ENCODE data around the gene SETBP1.
"Not testable (repeated sequence)": the region's sequence is repeated elsewhere in the genome, so short reads cannot be mapped to it uniquely, and the experiment has no call there.

SETBP1 gene

DNA sequence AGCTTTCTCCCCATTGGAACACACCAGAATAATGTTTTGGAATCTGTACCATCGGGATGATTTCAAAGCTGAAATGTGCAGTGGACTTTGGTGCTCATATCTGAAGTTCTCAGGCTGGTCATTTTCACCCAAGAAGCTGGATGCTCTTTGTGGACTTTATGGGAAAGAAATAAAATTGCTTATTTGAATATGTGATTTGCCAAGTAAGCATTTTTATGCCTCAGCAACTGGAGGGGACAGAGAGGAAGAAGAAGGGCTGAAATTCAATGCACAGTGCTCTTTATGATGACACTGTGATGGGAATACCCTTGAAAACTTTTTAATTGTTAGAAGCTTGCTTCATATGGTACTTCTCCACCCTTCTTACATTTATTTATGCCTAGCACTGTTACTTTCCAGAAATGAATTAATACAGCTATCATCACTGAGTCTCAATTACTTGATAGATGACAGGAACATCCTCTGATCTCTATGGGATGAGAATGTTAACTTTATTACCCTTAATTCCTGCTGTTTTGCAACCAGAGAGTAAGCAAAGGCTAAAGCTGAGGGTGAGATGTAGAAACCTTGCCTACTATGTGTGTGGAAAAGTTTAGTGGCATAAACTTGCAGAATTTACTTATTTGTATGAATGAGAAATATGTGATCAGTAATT is 23.6 kb downstream of the SETBP1 start:
- DNase-seq (ENCODE audit: low spot score), result no peak

DNA sequence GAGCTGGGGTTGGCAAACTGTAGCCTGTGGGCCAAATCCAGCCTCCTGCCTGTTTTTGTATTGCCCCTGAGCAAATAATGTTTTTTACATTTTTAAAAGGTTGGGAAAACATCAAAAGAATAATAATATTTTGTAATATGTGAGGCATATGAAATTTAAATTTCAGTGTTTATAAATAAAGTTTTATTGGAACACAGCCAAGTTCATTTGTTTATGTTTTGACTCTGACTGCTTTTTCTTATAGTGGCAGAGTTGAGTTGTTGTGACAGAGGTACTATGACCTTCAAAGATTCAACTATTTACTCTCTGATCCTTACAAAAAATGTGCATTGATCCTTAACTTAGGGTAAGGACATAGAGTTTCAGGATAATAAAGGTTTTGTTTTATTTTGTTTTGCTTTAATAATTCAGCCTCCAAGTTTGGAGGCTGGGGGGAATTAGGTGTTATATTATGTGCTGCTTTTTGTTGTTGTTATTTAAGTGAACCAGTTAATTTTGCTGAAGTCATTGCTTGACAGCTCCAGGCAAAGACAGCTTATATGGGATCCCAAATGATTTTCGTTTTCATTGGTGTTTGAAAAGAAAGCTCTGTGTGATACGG is 24.5 kb downstream of the SETBP1 start:
- no peak for DNase-seq (ENCODE audit: low spot score)

DNA sequence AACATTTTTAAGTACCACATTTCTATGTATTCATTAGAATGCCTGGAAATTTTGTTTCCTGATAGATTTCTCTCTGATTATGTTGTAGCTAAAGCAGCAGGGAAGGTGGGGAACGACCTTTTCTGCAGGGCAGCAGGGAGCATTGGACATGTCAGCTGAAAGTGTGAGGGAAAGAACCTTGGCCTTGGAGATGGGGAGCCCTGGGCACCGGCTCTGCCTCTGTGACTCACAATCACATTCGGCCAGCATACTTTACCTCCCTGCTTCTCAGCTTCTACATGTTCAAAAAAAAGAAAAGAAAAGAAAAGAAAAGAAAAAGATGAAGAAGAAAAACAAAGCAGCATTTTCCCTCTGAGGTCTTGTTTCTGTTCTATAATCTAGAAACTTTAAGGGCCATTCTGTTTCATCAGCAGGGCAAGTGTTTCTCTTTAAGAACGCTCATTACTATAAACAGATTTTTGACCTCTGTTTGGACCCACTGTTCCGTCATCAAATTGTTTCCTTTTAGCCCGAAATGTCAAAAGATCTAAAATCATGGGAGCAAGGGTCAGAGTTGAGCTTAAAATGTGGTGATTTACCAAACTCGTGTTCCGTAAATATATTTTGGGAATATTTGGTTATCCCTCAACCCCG is 27.9 kb downstream of the SETBP1 start:
- DNase-seq (ENCODE audit: low spot score), result no peak

DNA sequence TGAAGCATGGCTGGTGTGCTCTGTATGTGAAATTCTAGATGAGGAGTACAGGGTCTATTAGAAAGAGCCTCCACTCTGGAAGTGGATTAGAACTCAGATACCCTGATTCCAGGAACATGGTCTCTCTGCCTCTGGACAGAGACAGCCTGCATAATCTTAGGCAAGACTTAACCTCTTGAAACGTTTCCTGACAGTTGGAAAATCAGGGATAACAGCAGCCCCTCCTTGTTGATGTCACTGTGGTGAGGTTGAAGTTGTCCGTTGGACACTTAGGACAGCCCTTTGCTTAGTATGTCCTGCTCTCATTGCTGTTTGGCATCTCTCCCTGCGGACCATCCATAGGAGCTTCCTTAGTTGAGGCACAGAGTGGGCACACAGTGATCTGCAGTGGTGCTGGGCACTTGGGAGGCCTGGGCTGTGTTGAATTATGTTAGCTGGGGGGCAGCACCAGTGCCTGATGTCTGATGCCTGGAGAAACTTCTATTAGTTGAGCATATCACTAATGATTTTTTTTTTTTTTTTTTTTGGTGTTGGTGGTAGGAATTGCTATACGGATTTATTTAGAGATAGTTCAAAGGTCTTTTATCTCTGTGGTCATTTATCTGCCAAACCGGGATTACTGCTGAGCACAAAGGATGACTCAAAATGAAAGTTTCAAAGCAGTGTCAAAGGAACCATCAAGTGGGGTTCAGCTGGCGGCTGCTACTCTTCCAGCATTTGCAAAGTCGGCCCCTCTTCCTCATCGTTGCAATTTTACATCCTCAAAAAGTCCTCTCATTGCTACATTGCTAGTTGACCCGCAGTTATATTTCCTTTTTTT is 28.8 kb downstream of the SETBP1 start:
- DNase-seq (ENCODE audit: low spot score), result peak; percentile 69

DNA sequence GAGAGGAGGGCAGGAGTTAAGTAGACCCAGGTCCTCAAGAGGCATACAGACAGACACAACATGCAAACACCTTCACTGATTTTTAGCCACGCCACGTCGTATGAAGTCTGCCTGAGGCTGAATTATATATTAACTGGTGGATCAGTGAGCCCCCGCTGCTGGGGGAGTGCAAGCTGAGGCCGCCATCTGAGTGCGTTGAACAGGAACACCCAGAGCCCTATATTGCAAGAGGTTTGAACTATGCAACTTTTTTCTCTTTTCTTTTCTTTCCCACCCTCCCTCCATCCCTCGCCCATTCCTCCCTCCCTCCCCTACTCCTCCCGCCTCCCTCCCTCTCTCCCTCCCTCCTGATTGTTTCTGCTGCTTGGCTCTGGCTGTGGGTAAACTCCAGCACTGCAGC is 30.2 kb downstream of the SETBP1 start:
- no peak for DNase-seq (ENCODE audit: low spot score)

DNA sequence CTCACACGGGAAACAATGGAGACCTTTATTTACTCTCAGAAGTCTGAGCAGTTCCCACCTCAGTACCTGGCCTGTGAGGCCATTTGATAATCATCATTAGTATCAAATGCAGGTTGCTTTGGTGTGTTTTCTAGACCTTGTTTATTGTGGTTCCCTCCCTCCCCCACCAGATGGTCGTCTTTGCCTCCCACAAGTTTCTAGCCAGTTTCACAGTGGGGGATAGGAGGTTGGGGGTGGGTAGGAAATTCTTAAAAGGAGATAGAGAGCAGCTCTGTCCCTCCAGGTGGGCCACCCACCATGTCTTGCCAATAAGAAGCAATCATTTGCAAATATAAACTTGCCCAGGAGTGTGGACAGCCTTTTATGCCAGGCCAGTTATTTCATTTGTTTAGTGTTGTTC is 31.3 kb downstream of the SETBP1 start:
- no peak for DNase-seq (ENCODE audit: low spot score)

DNA sequence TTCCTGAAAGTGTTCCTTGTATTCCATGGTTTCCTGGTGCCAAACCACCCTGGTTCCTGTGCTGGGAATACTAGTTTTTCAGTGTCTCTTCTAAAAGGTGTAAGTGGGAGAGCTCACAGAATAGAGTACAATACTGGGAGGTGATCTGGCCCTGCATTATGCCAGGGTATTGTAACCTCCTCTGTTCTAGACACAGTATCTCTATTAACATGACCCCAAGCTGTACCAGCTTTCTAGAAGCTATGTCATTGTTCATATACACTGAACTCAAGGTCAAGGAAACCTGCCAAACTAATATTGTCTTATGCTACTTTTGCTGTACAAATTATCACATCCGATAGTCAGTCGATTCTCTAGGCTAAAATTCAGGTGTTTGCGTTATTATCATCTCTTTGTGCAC is 32.7 kb downstream of the SETBP1 start:
- DNase-seq (ENCODE audit: low spot score), result no peak

DNA sequence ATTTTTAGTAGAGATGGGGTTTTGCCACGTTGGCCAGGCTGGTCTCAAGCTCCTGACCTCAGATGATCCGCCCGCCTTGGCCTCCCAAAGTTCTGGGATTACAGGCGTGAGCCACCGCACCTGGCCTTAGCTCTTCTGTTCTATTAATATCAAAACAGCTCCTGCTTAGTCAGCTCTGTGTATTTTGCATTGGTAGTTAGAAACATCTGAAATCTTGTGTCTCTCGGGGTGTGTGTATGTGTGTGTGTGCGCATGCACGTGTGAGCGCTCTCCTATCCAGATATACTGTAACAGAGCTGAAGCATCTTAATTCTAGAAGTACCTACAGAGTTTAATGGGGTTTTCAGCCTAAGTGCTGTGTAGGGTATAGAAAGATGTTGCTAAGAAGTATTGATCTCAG is 33.7 kb downstream of the SETBP1 start:
- no peak for DNase-seq (ENCODE audit: low spot score)

DNA sequence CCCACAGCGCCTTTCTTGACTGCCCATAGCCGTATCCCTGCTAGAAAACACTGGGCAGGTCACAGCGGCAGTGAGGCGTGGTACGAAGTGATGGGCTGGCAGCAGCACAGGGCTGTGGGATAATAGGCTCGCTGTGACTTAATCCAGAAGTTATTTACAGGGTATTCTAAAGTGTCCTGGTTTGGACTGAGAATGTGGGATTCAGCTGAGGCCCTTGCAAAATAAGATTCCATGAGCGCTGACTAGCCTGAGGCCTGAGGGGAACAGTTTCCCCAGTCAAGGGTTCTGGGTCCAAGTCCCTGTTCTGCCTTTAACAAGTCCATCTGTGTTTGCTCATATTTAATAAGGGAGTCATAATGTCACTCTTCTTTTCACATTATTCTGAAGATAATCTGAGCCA is 34.6 kb downstream of the SETBP1 start:
- no peak for DNase-seq (ENCODE audit: low spot score)

DNA sequence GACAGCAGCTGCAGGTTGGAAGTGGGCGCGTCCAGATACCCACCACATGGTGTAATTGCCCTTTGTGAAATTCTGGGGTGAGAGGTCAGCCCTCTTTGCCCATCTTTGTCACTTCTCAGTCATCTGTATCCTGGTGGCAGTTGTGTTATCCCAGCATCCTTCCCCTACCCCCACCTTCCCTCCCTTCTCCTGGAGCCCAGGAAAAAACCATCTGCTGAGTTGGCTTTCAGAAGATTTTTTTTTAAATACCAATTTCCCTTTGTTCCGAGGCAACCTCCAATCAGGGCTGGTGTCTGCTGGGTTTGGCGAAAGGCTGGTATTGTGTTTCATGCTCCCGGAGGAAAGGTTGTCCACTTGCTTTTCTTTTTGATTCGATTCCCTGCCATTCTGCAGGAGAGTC is 35.2 kb downstream of the SETBP1 start:
- no peak for DNase-seq (ENCODE audit: low spot score)

DNA sequence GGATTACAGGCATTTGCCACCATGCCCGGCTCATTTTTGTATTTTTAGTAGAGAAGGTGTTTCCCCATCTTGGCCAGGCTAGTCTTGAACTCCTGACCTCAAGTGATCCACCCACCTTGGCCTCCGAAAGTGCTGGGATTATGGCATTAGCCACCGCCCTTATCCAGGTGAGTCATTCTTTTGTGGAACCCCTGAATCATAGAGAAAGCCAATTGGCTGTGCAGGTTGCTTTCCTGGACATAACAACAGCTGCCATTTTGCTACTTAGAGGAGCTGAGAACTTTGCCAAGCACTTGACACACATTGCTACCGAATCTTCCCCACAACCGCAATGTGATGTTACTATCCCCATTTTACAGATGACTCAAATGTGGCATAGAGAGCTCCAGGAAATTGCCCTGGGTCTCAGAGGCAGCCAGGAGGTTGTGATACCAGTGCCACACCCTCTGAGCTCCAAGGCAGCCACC is 36.0 kb downstream of the SETBP1 start:
- no peak for DNase-seq (ENCODE audit: low spot score)

DNA sequence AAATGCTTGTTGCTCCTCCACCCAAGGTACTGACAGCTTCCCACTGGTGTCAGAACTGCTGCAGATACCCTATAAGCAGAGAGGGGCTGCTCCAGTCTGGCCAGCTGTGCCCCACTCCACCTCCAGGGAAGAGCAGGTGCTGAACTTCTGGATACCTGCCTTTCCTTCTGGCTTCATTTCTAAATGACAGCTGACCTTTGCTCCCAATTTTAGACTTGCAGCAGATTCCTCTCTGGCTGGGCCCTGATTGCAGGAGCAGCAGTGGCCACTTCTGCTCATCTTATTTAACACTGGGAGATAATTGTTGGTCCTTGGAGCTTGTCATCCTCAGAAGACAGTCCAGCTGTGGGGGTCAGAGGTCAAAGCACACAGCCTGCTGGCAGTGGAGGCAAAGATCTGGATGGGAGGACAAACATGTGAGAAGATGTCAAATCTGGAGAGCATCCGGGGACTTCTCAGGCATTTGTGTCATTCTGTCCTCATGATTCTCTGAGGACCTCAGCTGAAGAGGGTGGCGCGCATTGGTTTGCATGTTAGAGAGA is 38.9 kb downstream of the SETBP1 start:
- DNase-seq (ENCODE audit: low spot score), result no peak

DNA sequence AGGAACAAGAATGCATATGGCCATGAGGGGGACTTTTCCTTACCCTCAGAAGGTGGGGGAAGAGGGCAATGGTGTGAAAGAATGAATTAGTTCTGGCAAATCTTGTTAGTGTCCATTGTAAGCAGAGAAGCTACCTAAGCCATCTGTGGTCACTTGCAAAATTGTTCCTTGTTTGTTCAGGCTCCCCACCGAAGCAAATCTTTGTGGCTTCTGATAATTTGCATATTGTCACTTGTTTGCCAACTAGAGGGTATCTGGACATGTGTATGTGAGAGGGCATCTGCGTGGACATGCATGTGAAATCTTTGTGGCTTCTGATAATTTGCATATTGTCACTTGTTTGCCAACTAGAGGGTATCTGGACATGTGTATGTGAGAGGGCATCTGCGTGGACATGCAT is 41.1 kb downstream of the SETBP1 start:
- DNase-seq (ENCODE audit: low spot score), result not testable (repeated sequence)

DNA sequence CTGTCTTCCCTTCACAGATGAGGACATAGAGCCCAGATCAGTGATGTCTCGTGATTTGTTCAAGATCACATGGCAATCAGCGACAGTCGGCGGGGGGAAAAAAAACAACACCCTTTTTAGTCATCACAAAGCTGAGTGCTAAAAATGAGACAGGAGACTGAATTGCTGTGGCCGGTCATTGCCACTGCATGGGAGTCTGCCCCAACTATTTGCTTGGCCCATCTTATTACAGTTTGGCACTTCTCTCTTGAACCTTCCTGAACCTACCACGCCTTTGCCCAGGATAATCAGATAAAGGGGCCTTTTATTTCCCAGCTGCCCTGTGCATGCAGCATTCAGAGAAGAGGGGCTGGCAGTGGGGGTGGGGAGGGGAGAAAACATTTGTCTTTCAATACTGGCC is 42.7 kb downstream of the SETBP1 start:
- peak; percentile 51 for DNase-seq (ENCODE audit: low spot score)

DNA sequence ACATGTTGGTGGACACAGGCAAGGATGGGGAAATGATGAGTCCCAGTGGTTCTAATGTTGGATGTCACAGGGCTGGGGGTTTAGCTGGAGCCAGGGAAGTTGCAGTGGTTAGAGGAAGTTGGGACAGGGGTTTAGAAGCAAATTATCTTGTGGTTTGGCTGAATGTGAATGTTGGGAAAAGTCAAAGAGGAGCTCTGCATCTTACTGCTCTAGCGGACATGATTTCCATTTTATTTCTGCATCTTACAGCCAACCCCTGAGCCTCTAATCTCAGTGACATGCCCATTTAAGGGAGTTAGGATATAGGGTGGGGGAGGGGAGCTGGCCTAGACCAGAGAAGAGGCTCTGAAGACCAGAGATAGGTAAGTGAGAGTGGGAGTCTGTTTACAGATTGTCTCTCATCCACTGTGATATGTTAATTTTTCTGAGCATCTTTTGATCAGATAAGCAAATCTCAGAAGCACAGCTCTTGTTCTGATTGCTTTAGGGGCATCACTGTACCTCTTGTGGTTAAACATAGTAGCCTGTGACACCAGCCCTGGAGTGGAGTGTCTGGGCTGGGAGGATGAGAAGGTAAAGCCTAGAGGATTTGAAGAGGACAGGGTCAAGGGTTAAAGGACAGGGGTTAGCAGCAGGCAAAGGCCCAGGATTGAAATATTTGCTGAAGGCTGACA is 43.6 kb downstream of the SETBP1 start:
- peak; percentile 51 for DNase-seq (ENCODE audit: low spot score)

DNA sequence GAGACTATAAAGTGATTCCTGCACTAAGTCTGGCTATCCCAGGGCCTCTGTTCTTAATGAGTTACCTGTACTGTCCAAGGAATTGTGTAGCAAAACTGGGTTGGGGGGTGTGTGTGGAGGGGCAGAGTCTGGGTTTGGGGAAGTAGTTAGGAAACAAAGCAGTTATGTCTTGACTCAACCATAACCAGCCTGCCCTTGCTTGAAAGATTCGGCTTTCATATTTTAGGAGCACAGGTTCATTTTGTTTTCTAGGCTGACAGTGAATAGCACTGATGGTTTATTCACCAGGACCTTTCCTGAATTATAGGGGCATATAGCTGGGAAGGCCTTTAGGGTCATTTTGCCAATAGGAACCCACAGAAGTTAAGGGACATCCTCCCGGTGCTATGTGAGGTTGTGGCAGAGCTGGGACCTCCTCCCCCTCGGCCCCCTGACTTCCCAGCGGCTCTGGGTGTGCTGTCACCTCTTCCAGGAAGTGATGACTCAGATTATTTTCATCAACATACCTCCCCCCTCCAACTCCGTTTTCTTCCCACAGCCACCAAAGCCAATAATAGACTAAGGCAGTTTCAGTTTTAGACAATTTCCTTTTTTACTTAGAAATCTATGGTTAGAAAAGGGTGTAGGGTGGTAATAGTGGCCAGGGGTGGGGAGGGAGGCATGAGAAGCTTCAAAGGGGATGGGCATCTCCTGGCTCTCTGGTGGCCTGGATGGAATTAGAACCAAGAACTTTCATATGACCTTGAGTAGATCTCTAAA is 44.8 kb downstream of the SETBP1 start:
- DNase-seq (ENCODE audit: low spot score), result peak; percentile 60

DNA sequence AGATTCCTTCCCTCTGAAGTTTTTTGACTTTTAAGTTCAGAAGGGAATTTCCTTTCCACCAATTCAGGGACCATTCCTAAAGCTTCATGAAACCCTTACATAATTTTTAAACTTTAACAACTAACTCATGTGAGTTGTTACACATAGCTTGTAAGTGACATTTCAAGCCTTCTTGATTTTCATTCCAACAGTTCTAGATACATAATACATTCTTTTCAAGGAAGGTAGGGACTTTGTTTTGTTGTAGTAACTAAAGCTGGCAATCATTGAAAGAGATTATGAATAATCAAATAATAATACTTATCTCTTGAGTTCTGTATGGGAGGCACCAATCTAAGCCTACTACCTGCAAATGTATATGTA is 45.4 kb downstream of the SETBP1 start:
- no peak for DNase-seq (ENCODE audit: low spot score)

DNA sequence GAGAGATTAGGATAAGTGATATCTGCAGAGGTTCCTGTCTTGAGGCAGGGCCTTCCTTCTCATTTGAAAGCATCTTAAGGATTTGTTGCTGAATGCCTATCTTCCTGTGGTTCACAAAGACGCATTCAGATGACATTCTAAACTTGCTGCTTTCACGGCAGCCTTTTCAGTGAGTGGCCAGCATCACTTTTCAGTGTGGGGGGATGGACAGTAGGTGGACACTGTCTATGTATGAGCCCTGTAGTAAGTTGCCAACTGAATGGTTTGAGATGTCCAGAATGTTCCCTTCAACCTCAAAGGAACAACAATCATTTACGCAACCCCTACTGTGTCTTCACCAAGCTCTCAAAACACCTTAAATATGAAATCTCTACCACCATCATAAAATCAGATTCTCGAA is 46.6 kb downstream of the SETBP1 start:
- no peak for DNase-seq (ENCODE audit: low spot score)

DNA sequence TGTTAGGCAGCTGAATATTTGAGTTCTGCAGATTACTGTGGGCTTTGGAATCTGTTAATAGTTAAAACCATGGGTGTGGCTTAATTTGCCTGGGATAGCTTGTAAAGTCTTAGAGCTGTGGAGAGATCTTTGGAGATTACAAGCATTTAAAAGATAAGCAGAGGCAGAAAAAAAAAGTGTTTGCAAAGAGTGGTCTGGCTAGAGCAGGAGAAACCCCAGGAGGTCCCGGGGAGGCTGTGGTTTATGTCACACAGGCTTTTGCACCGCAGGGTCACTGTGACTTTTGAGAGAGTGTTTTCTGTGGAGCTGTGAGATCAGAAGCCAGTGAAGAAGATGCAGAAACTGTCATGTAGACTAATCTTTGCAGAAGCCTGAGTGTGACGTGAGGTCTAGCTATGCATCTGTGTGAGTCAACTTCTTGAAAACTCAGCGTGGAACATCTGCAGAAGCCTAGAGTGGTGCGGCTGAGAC is 49.0 kb downstream of the SETBP1 start:
- no peak for DNase-seq (ENCODE audit: low spot score)

DNA sequence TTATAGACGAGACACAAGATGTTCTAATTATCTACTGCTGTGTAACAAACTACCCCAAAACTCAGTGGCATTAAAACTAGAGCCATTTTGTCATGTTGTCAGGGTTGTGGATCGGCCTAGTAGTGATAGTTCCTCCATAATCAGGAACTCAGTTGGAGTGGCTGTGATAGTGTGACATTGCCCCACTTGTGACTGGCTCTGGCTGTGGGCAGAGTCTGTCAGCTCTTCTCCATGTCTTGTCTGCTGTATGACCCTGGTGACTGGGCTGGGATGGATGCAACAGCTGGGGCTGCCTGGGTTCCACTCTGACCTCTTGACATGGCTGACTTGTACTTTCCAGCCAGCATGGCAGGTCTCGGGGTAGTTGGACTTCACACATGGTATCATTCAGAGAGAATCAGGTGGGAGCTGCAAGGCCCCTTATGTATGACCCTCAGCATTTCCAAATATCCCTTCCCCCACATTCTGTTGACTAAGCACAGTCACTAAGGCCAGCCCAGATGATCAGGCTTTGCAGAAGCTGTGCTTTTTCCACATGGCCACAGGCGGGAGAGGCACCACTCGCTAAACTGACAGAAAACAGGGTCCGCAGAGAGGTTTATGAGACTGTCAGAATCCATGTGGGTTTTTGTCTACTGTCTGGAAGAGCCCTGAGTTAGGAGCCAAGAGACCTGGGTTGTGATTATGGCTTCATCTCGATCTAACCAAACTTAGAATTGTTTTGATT is 50.3 kb downstream of the SETBP1 start:
- no peak for DNase-seq (ENCODE audit: low spot score)

All from pons (tissue), 1 donor.